ENCODE measurements around the gene STAU1.
A peak's percentile ranks its signal among the peaks of the same experiment; 100 is the strongest.

The STAU1 gene
- total RNA-seq, result 74.5 to 84.2 (median 77.3) reads per million in 4 experiments

DNA sequence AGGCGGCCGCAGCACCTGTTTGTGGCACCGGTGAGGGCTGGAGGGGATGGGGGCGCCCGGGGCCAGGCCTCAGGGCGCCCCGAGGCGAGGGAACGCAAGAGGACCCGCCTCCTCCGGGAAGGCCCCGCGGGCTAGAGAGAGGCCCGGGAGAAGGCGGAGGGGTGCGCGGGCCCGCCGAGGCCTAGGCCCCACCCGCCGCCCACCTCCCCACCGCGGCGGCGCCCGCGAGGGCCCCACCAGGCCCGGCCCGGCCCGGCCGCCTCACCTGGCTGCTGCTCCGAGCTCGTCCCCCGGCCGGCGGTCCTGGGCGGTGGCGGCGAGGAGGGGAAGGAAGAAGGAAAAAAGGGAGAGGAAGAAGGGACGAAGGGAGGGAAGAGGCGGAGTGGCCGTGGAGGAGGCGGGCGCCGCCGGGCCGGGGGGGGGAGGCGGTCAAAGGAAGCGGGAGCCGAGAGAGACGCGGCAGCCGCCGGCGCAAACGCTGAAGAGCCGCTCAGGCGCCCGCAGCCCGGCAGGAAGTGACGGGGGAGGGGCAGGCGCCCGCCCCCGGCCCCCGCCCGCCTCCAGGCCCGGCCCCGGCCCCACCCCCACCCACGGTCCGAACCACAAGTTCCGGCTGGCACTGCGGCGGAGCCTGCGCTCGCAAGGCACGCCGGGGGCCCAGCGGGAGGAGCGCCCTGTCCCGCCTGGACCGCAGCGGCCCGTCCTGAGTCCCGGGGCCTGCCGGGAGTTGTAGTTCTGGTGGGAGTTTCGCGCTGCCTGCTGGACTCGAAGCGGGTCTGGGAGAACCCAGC is at the start of gene STAU1:
Gene STAU1, minus strand, starts transcription at position 484 of the 791 bp plus-strand sequence. CDS start 22,133 bp downstream, outside the sequence.
- DNase-seq, result peak; percentile 92

DNA sequence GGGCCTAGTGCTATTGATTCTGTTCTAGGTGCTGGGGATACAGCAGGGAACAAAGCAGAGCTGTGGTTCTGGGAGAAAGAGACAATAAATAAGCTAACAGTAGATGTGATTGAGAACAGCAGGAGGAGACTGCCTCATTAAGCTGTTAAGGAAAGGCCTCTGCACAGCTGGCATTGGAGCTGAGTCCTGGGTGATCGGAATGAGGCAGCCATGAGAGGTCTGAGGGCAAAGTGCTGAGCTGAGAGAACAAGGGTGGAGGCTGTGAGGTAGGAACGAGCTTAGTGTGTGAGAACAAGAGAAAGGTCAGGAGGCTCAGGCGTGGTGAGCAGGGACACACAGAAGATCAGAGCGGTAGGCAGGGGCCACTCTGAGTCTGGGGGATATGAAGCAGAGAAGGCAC is 49.4 kb upstream of the STAU1 start:
- no peak for DNase-seq

- no peak for DNase-seq
Measured at GRCh38 chr20:49236301-49236700, 48.2 kb upstream of the STAU1 start.

- no peak for DNase-seq
Measured at GRCh38 chr20:49234831-49235230, 46.7 kb upstream of the STAU1 start.

GRCh38 chr20:49233226-49233625 is 45.1 kb upstream of the STAU1 start:
- DNase-seq, result no peak

GRCh38 chr20:49231471-49231870 is 43.3 kb upstream of the STAU1 start:
- no peak for DNase-seq

DNA sequence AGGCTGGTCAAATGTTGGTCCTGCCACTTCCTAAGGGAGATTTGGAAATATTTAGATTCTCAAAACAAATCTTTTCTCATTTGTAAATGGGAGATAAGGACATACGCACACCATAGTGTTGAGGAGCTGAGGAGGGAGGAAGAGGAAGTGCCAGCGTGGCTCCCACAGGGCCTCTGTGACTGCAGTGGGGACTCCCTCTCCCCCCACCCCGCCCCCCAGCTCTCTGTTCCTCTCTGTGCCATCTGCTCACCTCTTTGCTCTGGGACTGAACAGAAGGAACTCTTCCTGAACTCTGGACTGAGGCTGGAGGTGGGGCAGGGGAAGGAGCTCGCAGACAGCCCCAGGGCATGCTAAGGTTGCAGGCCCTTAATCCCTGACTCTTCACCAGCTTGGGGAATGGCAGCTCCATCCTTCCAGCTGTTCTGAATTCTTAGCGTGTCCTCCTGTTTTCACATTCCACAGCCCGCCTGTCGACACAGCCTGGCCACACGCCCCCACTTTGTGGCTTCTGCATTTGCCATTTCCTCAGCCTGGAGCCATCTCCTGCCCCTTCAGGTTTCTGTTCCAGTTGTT is 42.5 kb upstream of the STAU1 start:
- no peak for DNase-seq

- no peak for DNase-seq
Measured at GRCh38 chr20:49230021-49230420, 41.9 kb upstream of the STAU1 start.

DNA sequence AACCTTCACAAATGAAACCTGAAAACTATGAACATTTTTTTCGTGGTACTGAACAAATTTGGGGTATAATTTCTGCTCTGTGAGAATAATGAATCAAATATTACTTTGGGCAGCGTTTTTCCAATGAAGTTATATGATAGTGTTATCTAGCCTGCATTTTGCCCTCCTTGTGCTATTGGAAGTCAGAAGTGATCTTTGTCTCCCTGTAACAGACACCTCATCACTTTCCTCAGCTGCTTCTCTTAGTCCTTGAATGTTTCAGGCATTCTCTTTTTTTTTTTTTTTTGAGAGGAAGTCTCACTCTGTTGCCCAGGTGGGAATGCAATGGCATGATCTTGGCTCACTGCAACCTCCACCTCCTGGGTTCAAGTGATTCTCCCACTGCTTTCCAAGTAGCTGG is 41.2 kb upstream of the STAU1 start:
- DNase-seq, result no peak

- DNase-seq, result no peak
Measured at GRCh38 chr20:49228676-49229075, 40.5 kb upstream of the STAU1 start.

DNA sequence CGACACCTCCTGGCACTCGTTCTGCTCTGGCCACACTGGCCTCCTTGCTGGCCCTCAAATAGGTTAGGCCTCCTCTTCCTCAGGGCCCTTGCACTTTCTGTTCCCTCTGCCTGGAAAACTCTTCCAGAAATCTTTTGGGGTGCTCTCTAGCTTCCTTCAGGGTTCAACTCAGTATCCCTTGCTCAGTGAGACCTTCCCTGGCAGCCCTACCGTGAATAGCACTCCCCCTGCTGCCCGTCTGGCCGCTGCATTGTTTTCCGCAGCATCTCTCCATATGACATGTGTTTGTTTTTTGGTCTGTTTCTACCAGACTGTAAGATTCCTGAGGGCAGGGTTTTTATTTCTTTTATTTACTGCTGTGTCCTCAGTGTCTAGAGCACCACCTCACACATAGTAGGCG is 37.8 kb upstream of the STAU1 start:
- DNase-seq, result no peak

DNA sequence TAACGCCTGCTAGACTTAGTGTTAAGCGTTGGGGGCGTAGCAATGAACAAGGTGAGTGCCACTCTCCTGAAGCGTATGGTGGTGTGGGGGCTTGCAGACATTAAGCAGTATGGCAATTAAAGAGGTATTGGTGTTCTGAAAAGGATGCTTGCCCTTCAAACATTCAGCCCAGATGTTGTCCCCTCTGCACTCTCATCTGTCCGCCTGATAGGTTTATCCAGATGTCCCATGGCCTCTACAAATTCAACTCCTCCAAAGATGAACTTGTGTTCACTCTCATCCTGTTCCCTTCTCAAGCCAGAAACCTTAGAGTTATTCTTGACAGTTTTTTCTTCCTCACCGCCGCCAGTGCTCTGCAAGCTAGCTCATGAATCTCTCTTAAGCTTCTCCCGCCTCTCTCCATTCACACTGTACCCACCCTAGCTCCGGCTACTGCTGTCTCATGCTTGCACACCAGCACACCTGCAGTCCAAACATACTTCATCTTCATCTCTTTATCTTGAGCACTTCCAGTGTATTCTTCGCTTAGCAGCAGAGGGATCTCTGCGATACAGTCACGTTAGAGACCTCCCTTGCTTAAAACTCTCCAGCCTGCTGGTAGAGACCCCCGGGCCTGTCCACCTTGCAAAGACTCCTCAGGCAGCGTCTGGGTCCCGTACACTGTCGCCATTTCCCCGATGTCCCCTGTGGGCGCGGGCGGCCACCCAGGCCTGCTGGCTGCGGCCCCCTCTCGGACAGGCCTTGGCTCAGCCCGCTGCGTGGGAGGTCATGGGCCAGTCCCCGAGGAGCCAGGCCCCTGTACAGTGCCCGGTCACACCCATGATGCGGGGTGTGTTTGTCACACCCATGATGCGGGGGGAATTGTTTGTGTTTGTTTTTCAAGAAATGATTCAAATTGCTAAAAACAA is 32.0 kb upstream of the STAU1 start:
- no peak for DNase-seq

DNA sequence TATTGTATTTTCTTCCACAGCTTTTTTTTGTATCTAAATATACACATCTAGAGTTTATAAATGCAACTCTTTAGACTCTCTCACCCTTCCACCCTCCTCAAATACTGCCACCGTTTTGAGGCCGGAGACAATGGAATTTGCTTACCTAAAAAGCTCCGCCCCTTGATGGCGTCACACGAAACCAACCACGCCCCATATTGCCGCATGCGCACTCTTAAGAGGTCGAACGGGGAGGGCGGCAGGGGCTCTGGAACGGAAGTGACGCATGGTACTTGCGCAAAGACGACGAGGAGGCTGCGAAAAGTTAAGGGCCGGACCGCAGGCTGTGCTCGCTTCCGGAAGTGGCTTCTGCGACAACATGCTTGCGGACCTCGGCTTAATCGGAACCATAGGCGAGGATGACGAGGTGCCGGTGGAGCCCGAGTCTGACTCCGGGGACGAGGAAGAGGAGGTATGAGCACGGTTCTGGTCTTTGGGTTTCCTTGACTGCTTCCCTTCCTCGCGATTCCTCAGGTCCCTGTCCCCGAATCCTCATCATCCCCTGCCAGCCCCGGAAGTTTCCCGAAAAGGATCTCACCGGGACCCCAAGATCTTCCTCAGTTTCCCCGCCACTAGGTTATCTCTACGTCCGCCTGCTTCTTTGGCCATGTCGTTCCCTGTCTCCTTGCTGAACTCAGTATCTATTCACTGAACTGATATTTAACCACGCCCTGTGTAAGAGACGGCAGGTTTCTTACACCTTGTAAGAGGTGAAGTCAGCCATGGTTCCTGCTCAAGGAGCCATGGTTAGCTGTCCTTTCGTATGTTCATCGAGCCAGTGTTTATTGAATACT is 31.2 kb upstream of the STAU1 start, which contains the start of gene DDX27:
Gene DDX27, plus strand, starts transcription at position 326 of the 833 bp plus-strand sequence. Its CDS starts 33 bp downstream, at position 359.
- peak; percentile 96 for DNase-seq

GRCh38 chr20:49218739-49219090 is 30.6 kb upstream of the STAU1 start:
- DNase-seq, result peak; percentile 12

DNA sequence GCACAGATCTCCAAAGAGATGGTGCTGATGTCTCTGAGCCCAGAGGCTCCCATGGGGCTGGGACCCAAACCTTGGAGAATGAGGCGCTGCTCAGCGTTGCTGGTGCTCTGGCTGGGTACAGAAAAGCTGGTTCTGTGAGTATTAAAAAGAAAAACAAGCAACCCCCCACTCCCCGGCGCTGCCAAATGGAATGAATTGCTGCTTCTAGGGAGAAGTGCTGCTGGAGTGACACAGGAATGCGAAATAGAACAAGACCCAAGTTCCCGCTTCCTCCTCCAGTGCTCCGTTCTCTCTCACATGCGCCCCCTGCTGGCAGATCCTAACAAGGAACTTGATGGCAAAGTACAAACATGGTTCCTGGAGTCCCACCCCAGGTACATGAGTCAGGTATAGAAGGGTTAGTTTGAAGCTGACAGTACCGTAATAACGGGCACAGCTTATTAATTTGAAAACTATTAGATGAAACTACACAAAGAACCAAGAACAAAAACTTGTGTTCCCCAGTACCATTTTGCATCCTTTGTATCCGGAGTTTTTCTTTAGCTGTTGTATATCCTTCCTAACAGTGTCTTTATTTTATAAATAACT is 29.0 kb upstream of the STAU1 start:
- peak; percentile 95 for DNase-seq

GRCh38 chr20:49215232-49215631 is 27.1 kb upstream of the STAU1 start:
- no peak for DNase-seq

DNA sequence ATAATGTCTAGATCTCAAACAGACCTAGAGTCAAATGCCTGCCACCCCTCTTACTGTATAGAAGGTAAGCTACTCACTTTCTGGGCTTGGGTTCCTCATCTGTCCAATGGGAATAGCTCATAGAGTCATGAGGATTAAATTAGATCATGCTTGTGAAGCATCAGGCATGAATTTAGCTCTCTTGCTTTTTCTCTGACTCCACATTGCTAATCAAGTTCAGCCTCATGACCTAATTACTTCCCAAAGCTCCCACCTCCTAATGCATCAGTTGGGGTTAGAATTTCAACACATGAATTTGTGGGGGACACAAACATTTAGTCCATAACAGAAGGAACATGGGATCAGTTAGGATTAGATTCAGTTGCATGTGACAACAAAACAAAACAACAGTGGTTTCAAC is 26.4 kb upstream of the STAU1 start:
- no peak for DNase-seq

- DNase-seq, result no peak
Measured at GRCh38 chr20:49210757-49211110, 22.6 kb upstream of the STAU1 start.

GRCh38 chr20:49210101-49210756 is 22.1 kb upstream of the STAU1 start:
- no peak for DNase-seq

- DNase-seq, result no peak
Measured at GRCh38 chr20:49207076-49207475, 18.9 kb upstream of the STAU1 start.

DNA sequence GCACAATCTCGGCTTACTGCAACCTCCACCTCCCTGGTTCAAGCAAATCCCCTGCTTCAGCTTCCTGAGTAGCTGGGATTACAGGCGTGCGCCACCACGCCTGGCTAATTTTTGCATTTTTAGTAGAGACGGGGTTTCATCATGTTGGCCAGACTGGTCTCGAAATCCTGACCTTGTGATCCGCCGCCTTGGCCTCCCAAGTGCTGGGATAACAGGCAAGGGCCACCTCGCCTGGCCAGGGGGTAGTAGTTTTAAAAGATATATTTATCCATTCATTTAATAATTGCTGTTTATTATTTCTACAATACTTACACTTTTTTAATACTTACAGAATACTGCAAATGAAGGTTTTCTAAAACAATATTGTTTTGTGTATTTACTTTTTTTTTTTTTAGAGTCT is 15.6 kb upstream of the STAU1 start:
- no peak for DNase-seq

DNA sequence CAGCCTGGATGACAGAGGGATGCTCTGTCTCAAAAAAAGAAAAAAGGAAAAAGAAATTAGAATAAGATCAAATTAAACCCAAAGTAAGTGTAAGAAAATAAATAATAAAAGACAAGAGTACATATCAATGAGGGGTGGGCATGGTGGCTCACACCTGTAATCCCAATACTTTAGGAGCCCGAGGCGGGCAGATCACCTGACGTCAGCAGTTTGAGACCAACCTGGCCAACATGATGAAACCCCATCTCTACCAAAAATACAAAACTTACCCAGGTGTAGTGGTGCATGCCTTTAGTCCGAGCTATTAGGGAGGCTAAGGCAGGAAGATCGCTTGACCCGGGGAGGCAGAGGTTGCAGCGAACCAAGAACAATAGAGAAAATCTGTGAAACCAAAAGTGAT is 14.9 kb upstream of the STAU1 start:
- no peak for DNase-seq
